ENCODE data around the gene MITD1. TPM values are rescaled to one million over a fixed set of nuclear protein-coding genes. Genes with fewer than 3 reads are reported as not detected.

Gene MITD1
- total and polyA plus RNA-seq, 2 of the 13 experiments (the other 11 are each of a cell fraction or from before 2014, with no cell fraction given): 17.8 to 43.7 TPM

DNA sequence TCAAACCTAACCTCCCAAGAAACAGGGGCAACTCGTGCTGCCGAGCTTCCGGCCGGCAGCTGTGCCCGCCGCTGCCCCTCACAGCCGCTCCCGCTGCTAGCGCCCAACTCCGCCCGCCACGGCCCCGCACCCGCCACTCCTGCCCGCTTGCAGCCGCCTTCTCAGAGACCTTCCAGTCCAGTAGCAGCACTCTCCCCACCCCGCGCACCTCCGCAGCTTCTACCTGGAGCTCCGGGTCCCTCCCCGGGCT lies 40.1 kb downstream of the MITD1 start (continued):
- TF ChIP-seq ZNF501 (CRISPR knock-in tag; IDR thresholded peaks at IDR 0.05) (no peak; the same call in 1 of the 2 replicates), PHB2 (IDR thresholded peaks at IDR 0.05; ENCODE audit: partially characterized antibody) (no peak), ZKSCAN1 (IDR thresholded peaks at IDR 0.05; ENCODE audit: low read length) (no peak), ZNF446 (CRISPR knock-in tag; IDR thresholded peaks at IDR 0.05) (peak; percentile 74), TOE1 (CRISPR knock-in tag; IDR thresholded peaks at IDR 0.05) (no peak; the same call in 1 of the 2 replicates), IKZF4 (CRISPR knock-in tag; IDR thresholded peaks at IDR 0.05; ENCODE audit: borderline replicate concordance, low read depth, not compliant biosample characterization) (peak; percentile 76), ZNF557 (CRISPR knock-in tag; IDR thresholded peaks at IDR 0.05) (peak; percentile 59; the same call in 1 of the 2 replicates), ZNF614 (CRISPR knock-in tag; IDR thresholded peaks at IDR 0.05; ENCODE audit: borderline replicate concordance) (0 out of 2 replicates have a peak, but pooled peaks have one; percentile 10), SMARCE1 (IDR thresholded peaks at IDR 0.05; ENCODE audit: borderline replicate concordance) (no peak), ZNF441 (CRISPR knock-in tag; IDR thresholded peaks at IDR 0.05; ENCODE audit: borderline replicate concordance) (no peak), GATAD2A (CRISPR knock-in tag; IDR thresholded peaks at IDR 0.05) (no peak), EP300 (IDR thresholded peaks at IDR 0.05; ENCODE audit: low read depth in 2 of 2, low read length in 2 of 2) (no peak), EP300 (CRISPR knock-in tag; IDR thresholded peaks at IDR 0.05; ENCODE audit: borderline replicate concordance) (no peak), SALL1 (CRISPR knock-in tag; IDR thresholded peaks at IDR 0.05) (peak; percentile 64; the same call in 1 of the 2 replicates), ZNF350 (CRISPR knock-in tag; IDR thresholded peaks at IDR 0.05; ENCODE audit: borderline replicate concordance, low read depth) (no peak), ZNF3 (CRISPR knock-in tag; IDR thresholded peaks at IDR 0.05) (0 out of 2 replicates have a peak, but pooled peaks have one; percentile 27), CREB1 (IDR thresholded peaks at IDR 0.05) (no peak), CREB1 (CRISPR knock-in tag; IDR thresholded peaks at IDR 0.05) (no peak), RELA (CRISPR knock-in tag; IDR thresholded peaks at IDR 0.05) (no peak), MEIS2 (CRISPR knock-in tag; IDR thresholded peaks at IDR 0.05) (no peak)
- TF ChIP-seq, protein P1, sequence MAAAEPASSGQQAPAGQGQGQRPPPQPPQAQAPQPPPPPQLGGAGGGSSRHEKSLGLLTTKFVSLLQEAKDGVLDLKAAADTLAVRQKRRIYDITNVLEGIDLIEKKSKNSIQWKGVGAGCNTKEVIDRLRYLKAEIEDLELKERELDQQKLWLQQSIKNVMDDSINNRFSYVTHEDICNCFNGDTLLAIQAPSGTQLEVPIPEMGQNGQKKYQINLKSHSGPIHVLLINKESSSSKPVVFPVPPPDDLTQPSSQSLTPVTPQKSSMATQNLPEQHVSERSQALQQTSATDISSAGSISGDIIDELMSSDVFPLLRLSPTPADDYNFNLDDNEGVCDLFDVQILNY (CRISPR knock-in tag; conservative IDR thresholded peaks at IDR 0.05): no peak
- TF ChIP-seq, protein P2, sequence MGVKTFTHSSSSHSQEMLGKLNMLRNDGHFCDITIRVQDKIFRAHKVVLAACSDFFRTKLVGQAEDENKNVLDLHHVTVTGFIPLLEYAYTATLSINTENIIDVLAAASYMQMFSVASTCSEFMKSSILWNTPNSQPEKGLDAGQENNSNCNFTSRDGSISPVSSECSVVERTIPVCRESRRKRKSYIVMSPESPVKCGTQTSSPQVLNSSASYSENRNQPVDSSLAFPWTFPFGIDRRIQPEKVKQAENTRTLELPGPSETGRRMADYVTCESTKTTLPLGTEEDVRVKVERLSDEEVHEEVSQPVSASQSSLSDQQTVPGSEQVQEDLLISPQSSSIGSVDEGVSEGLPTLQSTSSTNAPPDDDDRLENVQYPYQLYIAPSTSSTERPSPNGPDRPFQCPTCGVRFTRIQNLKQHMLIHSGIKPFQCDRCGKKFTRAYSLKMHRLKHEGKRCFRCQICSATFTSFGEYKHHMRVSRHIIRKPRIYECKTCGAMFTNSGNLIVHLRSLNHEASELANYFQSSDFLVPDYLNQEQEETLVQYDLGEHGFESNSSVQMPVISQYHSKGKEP (CRISPR knock-in tag; IDR thresholded peaks at IDR 0.05): 0 out of 2 replicates have a peak, but pooled peaks have one; percentile 6
- TF ChIP-seq, protein P3, sequence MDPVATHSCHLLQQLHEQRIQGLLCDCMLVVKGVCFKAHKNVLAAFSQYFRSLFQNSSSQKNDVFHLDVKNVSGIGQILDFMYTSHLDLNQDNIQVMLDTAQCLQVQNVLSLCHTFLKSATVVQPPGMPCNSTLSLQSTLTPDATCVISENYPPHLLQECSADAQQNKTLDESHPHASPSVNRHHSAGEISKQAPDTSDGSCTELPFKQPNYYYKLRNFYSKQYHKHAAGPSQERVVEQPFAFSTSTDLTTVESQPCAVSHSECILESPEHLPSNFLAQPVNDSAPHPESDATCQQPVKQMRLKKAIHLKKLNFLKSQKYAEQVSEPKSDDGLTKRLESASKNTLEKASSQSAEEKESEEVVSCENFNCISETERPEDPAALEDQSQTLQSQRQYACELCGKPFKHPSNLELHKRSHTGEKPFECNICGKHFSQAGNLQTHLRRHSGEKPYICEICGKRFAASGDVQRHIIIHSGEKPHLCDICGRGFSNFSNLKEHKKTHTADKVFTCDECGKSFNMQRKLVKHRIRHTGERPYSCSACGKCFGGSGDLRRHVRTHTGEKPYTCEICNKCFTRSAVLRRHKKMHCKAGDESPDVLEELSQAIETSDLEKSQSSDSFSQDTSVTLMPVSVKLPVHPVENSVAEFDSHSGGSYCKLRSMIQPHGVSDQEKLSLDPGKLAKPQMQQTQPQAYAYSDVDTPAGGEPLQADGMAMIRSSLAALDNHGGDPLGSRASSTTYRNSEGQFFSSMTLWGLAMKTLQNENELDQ (CRISPR knock-in tag; IDR thresholded peaks at IDR 0.05; ENCODE audit: borderline replicate concordance): no peak
- TF ChIP-seq, protein P4, sequence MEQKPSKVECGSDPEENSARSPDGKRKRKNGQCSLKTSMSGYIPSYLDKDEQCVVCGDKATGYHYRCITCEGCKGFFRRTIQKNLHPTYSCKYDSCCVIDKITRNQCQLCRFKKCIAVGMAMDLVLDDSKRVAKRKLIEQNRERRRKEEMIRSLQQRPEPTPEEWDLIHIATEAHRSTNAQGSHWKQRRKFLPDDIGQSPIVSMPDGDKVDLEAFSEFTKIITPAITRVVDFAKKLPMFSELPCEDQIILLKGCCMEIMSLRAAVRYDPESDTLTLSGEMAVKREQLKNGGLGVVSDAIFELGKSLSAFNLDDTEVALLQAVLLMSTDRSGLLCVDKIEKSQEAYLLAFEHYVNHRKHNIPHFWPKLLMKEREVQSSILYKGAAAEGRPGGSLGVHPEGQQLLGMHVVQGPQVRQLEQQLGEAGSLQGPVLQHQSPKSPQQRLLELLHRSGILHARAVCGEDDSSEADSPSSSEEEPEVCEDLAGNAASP (CRISPR knock-in tag; IDR thresholded peaks at IDR 0.05; ENCODE audit: borderline replicate concordance): no peak
- TF ChIP-seq, protein P5, sequence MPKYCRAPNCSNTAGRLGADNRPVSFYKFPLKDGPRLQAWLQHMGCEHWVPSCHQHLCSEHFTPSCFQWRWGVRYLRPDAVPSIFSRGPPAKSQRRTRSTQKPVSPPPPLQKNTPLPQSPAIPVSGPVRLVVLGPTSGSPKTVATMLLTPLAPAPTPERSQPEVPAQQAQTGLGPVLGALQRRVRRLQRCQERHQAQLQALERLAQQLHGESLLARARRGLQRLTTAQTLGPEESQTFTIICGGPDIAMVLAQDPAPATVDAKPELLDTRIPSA (CRISPR knock-in tag; IDR thresholded peaks at IDR 0.05; ENCODE audit: borderline replicate concordance): no peak

All from HepG2 (cell line).